ENCODE results near the gene SOCS7.

DNA sequence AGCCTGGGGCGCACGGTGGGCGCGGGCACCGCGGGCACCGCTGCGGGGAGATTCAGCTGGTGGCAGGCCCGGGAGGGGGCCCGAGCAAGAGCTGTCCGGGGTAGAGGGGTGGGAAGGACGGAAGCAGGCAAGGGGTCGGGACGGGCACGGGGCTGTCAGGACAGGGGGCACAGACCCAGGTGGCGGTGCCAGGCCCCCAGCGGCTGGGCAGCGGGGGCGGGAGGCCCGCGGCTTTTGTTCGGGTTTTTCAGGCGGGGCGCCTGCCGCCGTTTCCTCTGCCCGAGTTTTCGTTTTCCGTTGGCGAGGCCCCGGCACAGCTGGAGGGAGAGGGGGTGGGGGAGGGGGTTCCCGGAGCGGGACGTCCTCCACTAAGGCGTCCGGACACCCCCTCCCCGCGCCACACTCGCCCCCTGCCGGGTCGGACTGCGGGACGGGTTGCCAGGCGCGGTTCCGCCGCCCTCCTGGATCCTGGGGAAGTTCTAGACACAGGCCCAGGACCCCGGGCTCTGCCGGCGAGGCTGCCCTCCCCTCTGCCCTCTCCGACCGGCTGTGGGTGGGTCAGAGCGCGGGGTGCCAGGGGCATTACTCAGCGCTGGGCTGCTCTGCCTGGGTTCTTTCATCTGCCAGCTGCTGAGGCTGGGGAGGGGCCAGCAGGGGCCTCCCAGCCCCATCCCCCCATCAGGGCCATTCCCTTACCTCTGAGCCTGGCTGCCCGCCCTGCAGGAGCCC lies 77.2 kb downstream of the SOCS7 start:
- TF ChIP-seq, protein P1, sequence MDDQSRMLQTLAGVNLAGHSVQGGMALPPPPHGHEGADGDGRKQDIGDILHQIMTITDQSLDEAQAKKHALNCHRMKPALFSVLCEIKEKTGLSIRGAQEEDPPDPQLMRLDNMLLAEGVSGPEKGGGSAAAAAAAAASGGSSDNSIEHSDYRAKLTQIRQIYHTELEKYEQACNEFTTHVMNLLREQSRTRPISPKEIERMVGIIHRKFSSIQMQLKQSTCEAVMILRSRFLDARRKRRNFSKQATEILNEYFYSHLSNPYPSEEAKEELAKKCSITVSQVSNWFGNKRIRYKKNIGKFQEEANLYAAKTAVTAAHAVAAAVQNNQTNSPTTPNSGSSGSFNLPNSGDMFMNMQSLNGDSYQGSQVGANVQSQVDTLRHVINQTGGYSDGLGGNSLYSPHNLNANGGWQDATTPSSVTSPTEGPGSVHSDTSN (IDR thresholded peaks at IDR 0.05; ENCODE audit: insufficient replicate concordance, low read depth, low read length): no peak
- TF ChIP-seq POLR2A (IDR thresholded peaks at IDR 0.05; ENCODE audit: low read depth, low read length) (no peak), RAD21 (IDR thresholded peaks at IDR 0.05; ENCODE audit: insufficient read depth, low read depth, low read length) (no peak), SIN3A (IDR thresholded peaks at IDR 0.05; ENCODE audit: low read depth, low read length) (no peak), EZH2 (IDR thresholded peaks at IDR 0.05; ENCODE audit: borderline replicate concordance, control insufficient read depth, low read depth, low read length) (no peak), RUNX3 (IDR thresholded peaks at IDR 0.05; ENCODE audit: low read length) (no peak)
- TF ChIP-seq, protein P2, sequence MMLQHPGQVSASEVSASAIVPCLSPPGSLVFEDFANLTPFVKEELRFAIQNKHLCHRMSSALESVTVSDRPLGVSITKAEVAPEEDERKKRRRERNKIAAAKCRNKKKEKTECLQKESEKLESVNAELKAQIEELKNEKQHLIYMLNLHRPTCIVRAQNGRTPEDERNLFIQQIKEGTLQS (IDR thresholded peaks at IDR 0.05; ENCODE audit: borderline replicate concordance, extremely low read depth, low read depth, low read length): no peak

Measured in GM12878 (cell line).